K562 (cell line): ENCODE measurements around the gene TXNRD2. TPM values are rescaled to one million over a fixed set of nuclear protein-coding genes. Genes with fewer than 3 reads are reported as not detected.

ENCODE experiments used
- BHLHE40 ChIP-seq: IDR thresholded peaks from 2 replicates; pipeline ENCODE4 v1.6.1; 2011; ENCODE audit warnings: low read length, improper control_type of control experiment
- BRD4 ChIP-seq: fragments of 200-600 bp; sonication (generic); IDR thresholded peaks from 2 replicates; pipeline ENCODE4 v1.6.1; 2017; ENCODE audit warnings: inconsistent platforms
- CCAR2 ChIP-seq: fragments of 200-400 bp; formaldehyde crosslinking; IDR thresholded peaks from 2 replicates; pipeline ENCODE4 v1.6.1; 2017; ENCODE audit warnings: mild to moderate bottlenecking, low read depth, low read length
- CREBBP ChIP-seq: IDR thresholded peaks from one replicate; pipeline ENCODE4 v1.6.1; 2012; ENCODE audit warnings: low read depth, mild to moderate bottlenecking, control low read depth, inconsistent platforms, low read length
- DDX20 ChIP-seq: fragments of 450-650 bp; IDR thresholded peaks from 2 replicates; pipeline ENCODE4 v1.6.1; 2016; ENCODE audit warnings: missing genetic modification characterization, low read depth, mild to moderate bottlenecking, missing compliant biosample characterization, moderate library complexity
- DMBX1 ChIP-seq: fragments of 250-450 bp; sonication (Bioruptor Pico); IDR thresholded peaks from 2 replicates; pipeline ENCODE4 v1.8.0; 2022; ENCODE audit warnings: inconsistent platforms, mild to moderate bottlenecking, moderate library complexity, borderline replicate concordance
- E2F1 ChIP-seq: sonication (generic); formaldehyde crosslinking; IDR thresholded peaks from 2 replicates; pipeline ENCODE4 v1.8.1; 2023; ENCODE audit warnings: mild to moderate bottlenecking, missing genetic modification reagents, moderate library complexity
- GATAD2A ChIP-seq: fragments of 450-650 bp; IDR thresholded peaks from 2 replicates; pipeline ENCODE4 v1.6.1; 2017
- HDAC6 ChIP-seq: IDR thresholded peaks from 2 replicates; pipeline ENCODE4 v1.6.1; 2012; ENCODE audit warnings: low read depth, mild to moderate bottlenecking, control low read depth, inconsistent platforms, low read length, moderate library complexity
- HDAC8 ChIP-seq: fragments of 450-650 bp; IDR thresholded peaks from 2 replicates; pipeline ENCODE4 v1.6.1; 2016; ENCODE audit warnings: mild to moderate bottlenecking, missing genetic modification characterization, moderate library complexity, missing compliant biosample characterization
- JUN ChIP-seq, 2 experiments: sonication (generic) in 1 of 2; formaldehyde crosslinking in 1 of 2; IDR thresholded peaks; 2 replicates each; pipeline versions ENCODE4 v1.6.1 to v1.8.0; 2012 to 2022; ENCODE audit warnings: borderline replicate concordance in 2 of 2, mild to moderate bottlenecking in 2 of 2, improper control_type of control experiment in 1 of 2, low read depth in 1 of 2, low read length in 1 of 2, missing genetic modification reagents in 1 of 2
- MAZ ChIP-seq, 2 experiments: fragments of 450-650 bp in 1 of 2; sonication (generic) in 1 of 2; formaldehyde crosslinking; IDR thresholded peaks in 1 of 2; conservative IDR thresholded peaks in 1 of 2; 2 replicates each; pipeline versions ENCODE4 v1.4.0 to v1.5.0; 2020; ENCODE audit warnings: mild to moderate bottlenecking in 1 of 2, missing genetic modification reagents in 1 of 2
- PHTF2 ChIP-seq: fragments of 250-450 bp; sonication (Bioruptor Pico); IDR thresholded peaks from 2 replicates; pipeline ENCODE4 v1.5.0; 2021; ENCODE audit warnings: mild to moderate bottlenecking
- SETDB1 ChIP-seq: IDR thresholded peaks from one replicate; pipeline ENCODE4 v1.6.1; 2012; ENCODE audit warnings: low read length, control low read depth, inconsistent platforms
- SMAD3 ChIP-seq: fragments of 450-650 bp; formaldehyde crosslinking; conservative IDR thresholded peaks from 2 replicates; pipeline ENCODE4 v1.4.0; 2020; ENCODE audit warnings: mild to moderate bottlenecking
- ZBTB9 ChIP-seq: fragments of 450-650 bp; formaldehyde crosslinking; IDR thresholded peaks from 2 replicates; pipeline ENCODE4 v1.4.0; 2020; ENCODE audit warnings: mild to moderate bottlenecking, moderate library complexity
- ZKSCAN3 ChIP-seq: fragments of 250-450 bp; sonication (Bioruptor Pico); IDR thresholded peaks from 2 replicates; pipeline ENCODE4 v1.4.0; 2020
- ZNF140 ChIP-seq: fragments of 250-450 bp; sonication (Bioruptor Pico); IDR thresholded peaks from 2 replicates; pipeline ENCODE4 v1.8.0; 2021; ENCODE audit warnings: moderate library complexity, mild to moderate bottlenecking, inconsistent platforms
- ZNF311 ChIP-seq: fragments of 250-450 bp; sonication (Bioruptor Pico); IDR thresholded peaks from 2 replicates; pipeline ENCODE4 v1.4.0; 2020; ENCODE audit warnings: mild to moderate bottlenecking, moderate library complexity
- ZNF583 ChIP-seq: fragments of 250-450 bp; sonication (Bioruptor Pico); IDR thresholded peaks from 2 replicates; pipeline ENCODE4 v1.4.0; 2020
- polyA plus RNA-seq, 8 experiments: library from polyadenylated mRNA; depleted of rRNA in 4 of 8; stranded (reverse) in 5 of 8; unstranded in 3 of 8; fragments of >200 nt; fragmentation: Nextera tagmentation in 2 of 8; fragmentation: Illumina TruSeq in 1 of 8; extraction: Ambion mirVana in 2 of 8; extraction: Trizol in 1 of 8; gene quantifications; 2 replicates each; pipeline versions ENCODE4 v1.2.1 to v1.2.3, GENCODE V29; 2011 to 2014; ENCODE audit warnings: inconsistent platforms in 1 of 8, missing spikeins in 1 of 8
- total RNA-seq, 7 experiments: library from RNA; depleted of rRNA in 6 of 7; stranded (reverse); fragments of >200 nt in 6 of 7; fragmentation: Illumina TruSeq in 2 of 7; extraction: Trizol in 2 of 7; gene quantifications; 2 replicates each; pipeline versions ENCODE4 v1.2.1 to v1.2.3, GENCODE V29; 2011 to 2021; ENCODE audit warnings: low replicate concordance in 1 of 7

The TXNRD2 gene
- total and polyA plus RNA-seq, 9 of the 15 experiments (the other 6 are each of a cell fraction or from before 2014, with no cell fraction given), result 3.3 to 80.2 (median 49.4) TPM

GRCh38 chr22:19942157-19943081 lies 801 bp upstream of the TXNRD2 start (continued):
- TF ChIP-seq E2F1 (CRISPR knock-in tag) (peak; percentile 17), BHLHE40 (peak; percentile 43; the same call in 1 of the 2 replicates), ZNF583 (CRISPR knock-in tag) (peak; percentile 87; the same call in 1 of the 2 replicates), HDAC6 (no peak), DMBX1 (CRISPR knock-in tag) (peak; percentile 72; the same call in 1 of the 2 replicates), BRD4 (peak; percentile 20), SETDB1 (peak; percentile 30), ZKSCAN3 (CRISPR knock-in tag) (0 out of 2 replicates have a peak, but pooled peaks have one; percentile 6), PHTF2 (CRISPR knock-in tag) (peak; percentile 82), ZNF311 (CRISPR knock-in tag) (peak; percentile 79; the same call in 1 of the 2 replicates), SMAD3 (CRISPR knock-in tag) (peak; percentile 62), ZNF140 (CRISPR knock-in tag) (peak; percentile 78; the same call in 1 of the 2 replicates), CCAR2 (0 out of 2 replicates have a peak, but pooled peaks have one; percentile 18), CREBBP (no peak), DDX20 (tag) (0 out of 2 replicates have a peak, but pooled peaks have one; percentile 31), MAZ (CRISPR knock-in tag; conservative IDR thresholded peaks at IDR 0.05 in 1 of 2, IDR thresholded peaks at IDR 0.05 in 1 of 2) (peak; percentile 53 to 63; a peak in 3 of 4 replicates), JUN (IDR thresholded peaks at IDR 0.05; ENCODE audit: borderline replicate concordance, low read depth, low read length) (peak; percentile 58; the same call in 1 of the 2 replicates), JUN (CRISPR knock-in tag; IDR thresholded peaks at IDR 0.05; ENCODE audit: borderline replicate concordance) (no peak), GATAD2A (no peak), HDAC8 (tag) (peak; percentile 25; the same call in 1 of the 2 replicates), ZBTB9 (peak; percentile 95)
